Tongue (tissue), 2 donors: ENCODE results near the gene NT5DC3. TPM values are rescaled to one million over a fixed set of nuclear protein-coding genes. Genes with fewer than 3 reads are reported as not detected.

Source experiments
- DNase-seq: peaks from one replicate; pipeline ENCODE4 v3.0.0-alpha.2; 2015
- total RNA-seq: library from RNA; depleted of rRNA; stranded (reverse); fragments of >200 nt; gene quantifications from one replicate; pipeline ENCODE4 v1.2.3, GENCODE V29; 2014

NT5DC3 gene
- total RNA-seq, 1 donor from 2014 or later = 16.0 TPM

DNA sequence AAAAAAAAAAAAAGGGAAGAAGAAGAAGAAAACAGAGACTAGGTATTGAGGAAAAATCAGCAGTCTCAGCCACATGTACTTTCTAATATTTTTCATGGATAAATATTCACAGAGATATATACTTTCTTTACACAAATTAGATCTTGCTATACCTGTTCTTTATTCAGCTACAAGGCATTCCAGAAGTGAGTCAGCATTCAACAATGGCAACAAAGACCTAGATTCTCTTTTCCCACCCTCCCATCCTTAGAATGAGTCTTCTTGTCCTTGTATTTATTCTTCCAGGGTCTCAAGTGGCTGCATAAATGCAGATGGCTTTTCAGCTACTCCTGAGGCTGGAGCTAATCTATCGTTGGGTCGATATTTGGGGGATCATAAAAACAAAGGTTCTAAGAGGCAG, 93.0 kb downstream of the NT5DC3 start:
- DNase-seq = no peak

GRCh38 chr12:103745962-103746361, 95.1 kb downstream of the NT5DC3 start:
- DNase-seq = no peak

DNA sequence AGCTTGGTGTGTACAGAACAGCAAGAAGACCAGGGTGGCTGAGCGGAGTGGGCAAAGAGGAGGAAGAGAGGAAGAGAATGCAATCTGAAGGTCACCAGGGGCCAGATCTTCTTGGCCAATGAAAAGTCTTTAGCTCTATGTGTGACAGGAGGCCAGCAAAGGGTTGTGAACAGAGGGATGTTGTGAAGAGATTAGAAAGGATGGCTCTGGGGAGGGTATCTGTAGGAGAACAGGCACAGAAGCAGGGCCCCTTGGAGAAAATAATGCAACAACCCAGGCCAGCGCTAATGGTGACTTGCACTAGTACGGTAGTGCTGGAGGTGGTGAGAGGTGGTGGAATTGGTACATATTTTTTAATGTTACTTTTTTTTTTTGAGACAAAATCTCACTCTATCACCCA, 97.2 kb downstream of the NT5DC3 start:
- no peak for DNase-seq

DNA sequence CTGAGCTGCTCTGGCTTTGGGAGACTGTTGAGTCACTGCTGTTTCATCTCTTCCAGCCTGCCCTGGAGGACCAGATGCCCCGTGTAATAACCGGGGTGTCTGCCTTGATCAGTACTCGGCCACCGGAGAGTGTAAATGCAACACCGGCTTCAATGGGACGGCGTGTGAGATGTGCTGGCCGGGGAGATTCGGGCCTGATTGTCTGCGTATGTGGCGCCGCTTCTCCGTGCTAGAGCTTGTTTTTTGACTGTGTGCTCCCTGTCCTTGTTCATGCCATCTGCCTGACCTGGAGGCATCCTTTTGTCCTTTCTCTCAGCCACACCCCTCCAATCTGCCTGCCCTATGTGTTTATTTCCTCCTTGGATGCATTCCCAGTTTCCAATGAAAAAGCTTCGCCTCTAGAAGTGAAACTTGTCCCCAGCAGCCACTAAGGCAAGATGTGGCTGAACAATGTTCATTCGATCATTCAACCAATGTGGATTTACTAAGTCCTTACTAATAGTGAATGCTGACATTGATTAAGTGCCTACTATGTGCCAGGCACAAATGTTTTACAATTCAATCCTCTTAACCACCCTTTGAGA, 98.6 kb downstream of the NT5DC3 start:
- DNase-seq = peak; percentile 37

DNA sequence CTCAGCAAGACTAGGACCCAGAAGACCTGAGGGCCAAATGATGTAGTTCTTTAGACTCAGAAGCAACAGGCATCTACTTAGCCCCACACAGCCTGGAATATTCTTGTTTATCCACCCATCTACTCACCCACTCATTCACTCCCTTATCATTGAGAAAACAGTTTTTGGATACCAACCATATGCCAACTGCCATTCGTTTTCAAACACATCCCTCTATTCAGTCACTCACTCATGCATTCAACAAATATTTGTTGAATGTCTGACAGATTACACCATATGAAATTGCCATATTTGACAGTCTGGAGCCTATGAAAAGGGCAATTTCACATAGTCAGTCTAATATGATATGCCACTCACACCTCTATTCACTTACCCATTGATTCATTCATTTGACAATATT, 103.2 kb downstream of the NT5DC3 start:
- DNase-seq = no peak

GRCh38 chr12:103736572-103736971, 104.5 kb downstream of the NT5DC3 start:
- no peak for DNase-seq

DNA sequence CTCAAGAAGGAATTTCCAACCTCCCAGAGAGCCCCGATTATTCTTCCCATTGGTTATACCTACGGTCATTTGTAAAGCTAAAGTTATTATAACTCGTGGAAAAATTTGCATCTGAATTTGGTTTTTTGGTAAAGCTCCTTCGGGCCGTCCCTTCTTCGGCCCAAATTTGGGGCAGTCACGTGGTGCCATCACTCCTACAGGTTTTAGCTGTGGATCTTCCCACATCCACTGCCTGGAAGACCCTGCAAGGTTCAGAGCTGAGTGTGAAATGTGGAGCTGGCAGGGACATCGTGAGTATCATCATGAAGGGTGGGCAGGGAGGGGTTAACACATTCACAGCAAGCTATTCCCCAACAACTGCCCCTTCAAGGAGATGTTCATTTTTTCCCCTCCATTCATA, 105.7 kb downstream of the NT5DC3 start:
- no peak for DNase-seq

DNA sequence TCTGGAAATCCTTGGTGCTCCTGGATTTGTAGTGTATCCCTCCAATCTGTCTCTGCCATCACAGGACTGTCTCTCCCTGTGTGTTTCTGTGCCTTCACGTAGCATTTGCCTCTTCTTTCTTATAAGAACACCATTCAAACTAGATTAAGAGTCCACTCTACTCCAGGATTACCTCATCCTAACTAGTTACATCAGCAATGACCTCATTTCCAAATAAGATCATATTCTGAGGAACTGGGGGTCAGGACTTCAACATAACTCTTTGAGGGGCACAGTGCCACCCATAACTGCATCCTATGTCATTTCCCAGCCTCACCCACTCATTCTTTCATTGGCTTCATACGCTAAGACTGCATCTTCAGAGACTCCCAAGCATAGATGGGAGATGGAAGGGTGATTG, 106.2 kb downstream of the NT5DC3 start:
- no peak for DNase-seq

DNA sequence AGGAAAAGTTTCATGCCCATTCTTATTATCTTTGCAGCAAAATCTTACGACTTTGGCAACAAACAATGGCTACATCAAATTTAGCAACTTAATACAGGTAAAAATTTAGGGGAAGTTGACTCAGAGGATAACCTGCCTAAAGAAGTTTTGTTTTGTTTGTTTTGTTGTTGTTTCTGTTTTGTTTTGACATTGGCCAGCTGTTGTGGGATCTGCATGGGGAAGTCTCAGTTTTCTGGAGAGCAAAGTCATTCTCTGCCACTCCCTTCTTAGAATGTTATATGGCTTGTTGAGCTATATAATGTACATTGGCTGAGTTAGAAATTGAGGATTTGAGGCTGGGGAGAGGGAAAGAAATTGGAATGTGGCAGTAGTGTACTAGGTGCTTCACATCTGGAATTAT, 109.5 kb downstream of the NT5DC3 start:
- no peak for DNase-seq

GRCh38 chr12:103729499-103729898, 111.5 kb downstream of the NT5DC3 start:
- no peak for DNase-seq

DNA sequence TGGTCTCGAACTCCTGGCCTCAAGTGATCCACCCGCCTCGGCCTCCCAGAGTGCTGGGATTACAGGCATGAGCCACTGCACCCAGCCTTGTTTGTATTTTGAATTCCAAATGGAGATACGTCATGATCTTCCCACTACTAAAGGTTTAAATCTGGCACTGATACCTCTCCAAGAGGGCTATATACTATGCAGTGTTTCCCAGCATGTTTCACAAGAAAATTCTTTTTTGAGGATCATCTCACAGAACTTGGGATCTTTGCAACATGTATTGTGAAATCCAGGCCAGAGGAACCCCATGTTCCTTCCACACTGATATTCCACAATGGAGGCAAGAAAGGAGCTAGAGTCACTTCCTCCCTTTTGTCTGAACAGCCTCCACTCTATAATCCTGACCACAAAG, 112.7 kb downstream of the NT5DC3 start:
- DNase-seq = no peak

- DNase-seq = no peak
Measured at GRCh38 chr12:103727638-103728037, 113.4 kb downstream of the NT5DC3 start.

DNA sequence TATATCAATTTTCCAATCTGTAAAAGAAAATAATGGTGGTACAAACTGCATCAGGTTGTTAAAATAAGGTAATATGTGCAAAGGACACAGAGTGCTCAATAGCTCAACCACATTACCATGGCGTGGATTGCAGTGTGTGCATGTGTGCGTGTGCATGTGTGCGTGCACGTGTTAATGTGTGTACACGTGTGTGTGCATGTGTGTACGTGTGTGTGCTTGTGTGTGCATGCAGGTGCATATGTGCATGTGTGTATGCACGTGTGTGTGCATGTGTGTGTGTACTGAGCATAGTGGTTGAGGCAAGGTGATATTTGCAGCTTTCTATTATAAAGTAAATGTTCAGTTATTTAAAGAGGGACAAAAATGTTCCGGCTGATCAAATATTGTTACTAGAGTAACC, 115.6 kb downstream of the NT5DC3 start:
- DNase-seq = no peak

Other genes with a start within 250 kb of the NT5DC3 start
- 376 TPM for gene HSP90B1, start 89.2 kb upstream of the NT5DC3 start, total RNA-seq
- 31.5 TPM for gene TDG, start 124.6 kb upstream of the NT5DC3 start, total RNA-seq
- 40.3 TPM for gene GLT8D2, start 209.0 kb upstream of the NT5DC3 start, total RNA-seq
- gene HCFC2, start 223.3 kb upstream of the NT5DC3 start, total RNA-seq = 60.9 TPM